C4-2B (cell line): ENCODE data around the gene ITGB3.

Experiments
- H3K27ac ChIP-seq: fragments of 450-650 bp; 2 replicates; pipeline ENCODE4 v1.5.1; 2017
- ZFX ChIP-seq: fragments of 450-650 bp; IDR thresholded peaks from 2 replicates; pipeline ENCODE4 v1.6.1; 2017
- TF ChIP-seq, protein P1 (sequence below): fragments of 450-650 bp; conservative IDR thresholded peaks from 2 replicates; pipeline ENCODE4 v1.5.1; 2017; ENCODE audit warnings: mild to moderate bottlenecking

ITGB3 gene

DNA sequence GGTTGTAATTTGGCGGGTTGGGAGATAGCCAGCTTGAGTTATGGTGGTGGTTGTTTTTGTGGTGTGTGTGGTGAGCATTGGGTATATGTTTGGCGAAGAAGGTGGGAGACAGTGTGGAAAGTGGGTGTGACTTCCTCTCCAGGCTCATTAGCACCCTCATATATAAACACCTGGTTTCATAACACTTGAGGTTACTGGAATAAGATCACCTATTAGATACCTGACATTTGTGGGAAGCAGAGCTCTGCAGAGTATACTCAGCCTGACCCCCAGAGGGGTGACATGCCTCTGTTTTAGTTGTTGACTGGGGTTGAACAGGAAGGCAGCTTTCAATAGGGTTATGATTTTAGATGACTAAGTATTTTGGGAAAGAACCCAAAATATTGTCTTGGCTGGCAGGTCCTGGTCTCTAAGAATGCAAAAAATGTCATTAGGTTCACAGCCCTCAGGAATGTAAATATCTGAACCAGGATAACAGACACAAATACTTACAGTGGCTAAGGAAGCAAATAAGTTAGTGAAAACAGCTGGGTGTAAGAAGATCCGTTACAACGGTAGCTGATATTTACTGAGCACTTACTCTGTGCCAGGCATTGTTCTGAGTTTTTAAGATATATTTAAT is 51.8 kb downstream of the ITGB3 start:
- no peak for TF ChIP-seq ZFX
- TF ChIP-seq, protein P1, sequence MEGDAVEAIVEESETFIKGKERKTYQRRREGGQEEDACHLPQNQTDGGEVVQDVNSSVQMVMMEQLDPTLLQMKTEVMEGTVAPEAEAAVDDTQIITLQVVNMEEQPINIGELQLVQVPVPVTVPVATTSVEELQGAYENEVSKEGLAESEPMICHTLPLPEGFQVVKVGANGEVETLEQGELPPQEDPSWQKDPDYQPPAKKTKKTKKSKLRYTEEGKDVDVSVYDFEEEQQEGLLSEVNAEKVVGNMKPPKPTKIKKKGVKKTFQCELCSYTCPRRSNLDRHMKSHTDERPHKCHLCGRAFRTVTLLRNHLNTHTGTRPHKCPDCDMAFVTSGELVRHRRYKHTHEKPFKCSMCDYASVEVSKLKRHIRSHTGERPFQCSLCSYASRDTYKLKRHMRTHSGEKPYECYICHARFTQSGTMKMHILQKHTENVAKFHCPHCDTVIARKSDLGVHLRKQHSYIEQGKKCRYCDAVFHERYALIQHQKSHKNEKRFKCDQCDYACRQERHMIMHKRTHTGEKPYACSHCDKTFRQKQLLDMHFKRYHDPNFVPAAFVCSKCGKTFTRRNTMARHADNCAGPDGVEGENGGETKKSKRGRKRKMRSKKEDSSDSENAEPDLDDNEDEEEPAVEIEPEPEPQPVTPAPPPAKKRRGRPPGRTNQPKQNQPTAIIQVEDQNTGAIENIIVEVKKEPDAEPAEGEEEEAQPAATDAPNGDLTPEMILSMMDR, result no peak
- no peak overlapping the region for H3K27ac ChIP-seq

DNA sequence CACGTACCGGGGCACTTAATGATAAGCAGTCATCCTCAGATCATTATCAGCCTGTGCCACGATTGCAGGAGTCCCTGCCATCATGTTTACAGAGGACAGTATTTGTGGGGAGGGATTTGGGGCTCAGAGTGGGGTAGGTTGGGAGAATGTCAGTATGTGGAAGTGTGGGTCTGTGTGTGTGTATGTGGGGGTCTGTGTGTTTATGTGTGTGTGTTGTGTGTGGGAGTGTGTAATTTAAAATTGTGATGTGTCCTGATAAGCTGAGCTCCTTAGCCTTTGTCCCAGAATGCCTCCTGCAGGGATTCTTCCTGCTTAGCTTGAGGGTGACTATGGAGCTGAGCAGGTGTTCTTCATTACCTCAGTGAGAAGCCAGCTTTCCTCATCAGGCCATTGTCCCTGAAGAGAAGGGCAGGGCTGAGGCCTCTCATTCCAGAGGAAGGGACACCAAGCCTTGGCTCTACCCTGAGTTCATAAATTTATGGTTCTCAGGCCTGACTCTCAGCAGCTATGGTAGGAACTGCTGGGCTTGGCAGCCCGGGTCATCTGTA is 56.6 kb downstream of the ITGB3 start:
- TF ChIP-seq ZFX, result no peak
- TF ChIP-seq, protein P1, result no peak
- no peak overlapping the region for H3K27ac ChIP-seq

DNA sequence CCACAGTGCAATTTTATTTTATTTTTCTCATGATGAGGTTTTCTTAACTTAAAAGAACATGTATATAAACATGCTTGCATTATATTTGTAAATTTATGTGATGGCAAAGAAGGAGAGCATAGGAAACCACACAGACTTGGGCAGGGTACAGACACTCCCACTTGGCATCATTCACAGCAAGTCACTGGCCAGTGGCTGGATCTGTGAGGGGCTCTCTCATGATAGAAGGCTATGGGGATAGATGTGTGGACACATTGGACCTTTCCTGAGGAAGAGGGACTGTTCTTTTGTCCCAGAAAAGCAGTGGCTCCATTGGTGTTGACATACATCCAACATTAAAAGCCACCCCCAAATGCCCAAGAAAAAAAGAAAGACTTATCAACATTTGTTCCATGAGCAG is 57.8 kb downstream of the ITGB3 start:
- H3K27ac ChIP-seq, result no peak overlapping the region
- TF ChIP-seq, protein P1, result no peak
- no peak for TF ChIP-seq ZFX

DNA sequence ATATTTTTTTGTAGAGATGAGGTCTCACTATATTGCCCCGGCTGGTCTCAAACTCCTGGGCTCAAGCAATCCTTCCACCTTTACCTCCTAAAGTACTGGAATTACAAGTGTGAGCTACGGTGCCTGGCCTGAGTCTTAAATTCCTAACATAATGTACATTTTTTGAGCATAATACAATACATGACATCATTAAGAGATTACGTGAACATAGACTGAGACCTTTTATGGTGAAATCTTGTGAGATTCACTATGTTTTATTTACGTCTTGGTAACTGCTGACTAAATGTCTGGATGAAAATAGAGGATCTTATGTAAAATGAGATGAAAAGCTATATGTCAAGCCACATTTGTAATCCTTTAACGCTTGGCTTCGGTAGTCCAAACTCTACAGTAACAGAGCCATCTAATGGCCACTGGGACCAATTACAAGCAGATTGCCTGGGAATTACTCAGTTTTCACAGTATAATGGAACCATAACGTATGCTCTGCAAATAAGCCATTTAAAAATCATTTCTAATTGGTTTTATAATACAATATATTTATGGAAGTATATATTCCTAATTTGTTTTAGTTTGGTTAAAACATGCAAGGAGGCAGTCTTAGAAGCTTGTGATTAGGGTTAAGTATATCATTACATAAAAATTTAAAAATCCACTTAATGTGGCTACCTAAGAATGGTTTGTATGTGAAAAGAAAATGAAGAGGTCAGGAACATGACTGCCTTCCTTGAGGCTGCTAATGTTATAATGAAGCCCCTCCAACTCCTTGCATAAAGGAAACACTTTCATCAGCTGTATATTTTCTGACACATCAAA is 62.0 kb downstream of the ITGB3 start:
- no peak overlapping the region for H3K27ac ChIP-seq
- no peak for TF ChIP-seq ZFX
- TF ChIP-seq, protein P1, result peak; percentile 90

DNA sequence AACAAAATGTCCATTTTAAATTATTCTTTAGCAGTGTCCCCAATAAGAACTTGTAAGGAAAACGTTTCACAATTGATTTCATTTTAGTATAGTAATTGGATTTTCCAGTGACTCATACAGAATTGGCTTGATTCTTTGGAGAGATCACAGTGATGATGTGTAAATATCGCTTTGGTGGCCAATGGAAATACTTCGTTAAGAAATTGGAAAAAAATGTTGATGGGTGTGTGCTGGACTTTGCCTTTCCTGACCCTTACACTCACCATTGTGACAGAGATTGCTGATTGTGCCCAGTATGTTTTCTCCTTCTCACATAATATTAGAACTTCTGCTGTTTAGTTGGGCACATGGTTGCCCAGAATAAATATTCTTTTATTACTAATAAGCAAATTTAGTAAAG is 62.7 kb downstream of the ITGB3 start:
- no peak overlapping the region for H3K27ac ChIP-seq
- TF ChIP-seq ZFX, result no peak
- TF ChIP-seq, protein P1, result no peak

DNA sequence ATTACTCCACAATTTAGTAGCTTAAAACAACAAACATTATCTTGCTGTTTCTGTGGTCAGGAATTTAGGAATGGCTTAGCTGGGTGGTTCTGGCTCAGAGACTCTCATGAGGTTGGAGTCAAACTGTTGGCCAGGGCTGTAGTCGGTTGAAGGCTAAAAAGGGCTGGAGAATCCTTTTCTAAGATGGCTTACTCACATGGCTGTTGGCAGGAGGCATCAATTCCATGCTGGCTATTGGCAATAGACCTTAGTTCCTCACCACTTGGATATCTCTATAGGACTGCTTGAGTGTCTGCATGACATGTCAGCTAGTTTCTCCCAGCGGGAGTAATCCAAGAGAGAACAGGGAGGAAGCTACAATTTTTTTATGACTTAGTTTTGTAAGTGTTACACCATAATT is 63.5 kb downstream of the ITGB3 start:
- H3K27ac ChIP-seq, result no peak overlapping the region
- no peak for TF ChIP-seq ZFX
- TF ChIP-seq, protein P1, result no peak
